Stimulated activated naive CD4-positive, alpha-beta T cell (primary cell): ENCODE results near the gene HAUS5.
"Not testable (repeated sequence)": the region's sequence is repeated elsewhere in the genome, so short reads cannot be mapped to it uniquely, and the experiment has no call there.

Experiments used
- DNase-seq, 6 experiments: peaks; one replicate each; lab custom pipeline; 2025; lab: John Stamatoyannopoulos, UW

Gene HAUS5

GRCh38 chr19:35612559-35613321, at the start of gene HAUS5:
TSS of gene HAUS5 (plus strand) at chr19:35612735. CDS start at chr19:35612795, 60 bp downstream.
- peak; percentile 88 to 95 (median 94) for DNase-seq

- no peak for DNase-seq
Measured at GRCh38 chr19:35562776-35563175, 49.8 kb upstream of the HAUS5 start.

GRCh38 chr19:35563207-35563829, 49.2 kb upstream of the HAUS5 start, which contains the start of gene ATP4A:
TSS of gene ATP4A (minus strand) at chr19:35563658. CDS start at chr19:35563629, 29 bp downstream.
- no peak for DNase-seq

GRCh38 chr19:35565016-35565856, 47.3 kb upstream of the HAUS5 start:
- DNase-seq = no peak

- no peak for DNase-seq
Measured at GRCh38 chr19:35566738-35567137, 45.8 kb upstream of the HAUS5 start.

- DNase-seq = no peak
Measured at GRCh38 chr19:35569281-35569781, 43.2 kb upstream of the HAUS5 start.

GRCh38 chr19:35571406-35571965, 41.0 kb upstream of the HAUS5 start:
- no peak for DNase-seq

GRCh38 chr19:35577918-35578317, 34.6 kb upstream of the HAUS5 start:
- DNase-seq = no peak

- DNase-seq = no peak
Measured at GRCh38 chr19:35578707-35579106, 33.8 kb upstream of the HAUS5 start.

- no peak for DNase-seq
Measured at GRCh38 chr19:35582760-35583159, 29.8 kb upstream of the HAUS5 start.

GRCh38 chr19:35585848-35586247, 26.7 kb upstream of the HAUS5 start, which contains the start of gene PMIS2:
TSS of gene PMIS2 (plus strand) at chr19:35586173. CDS start at chr19:35586260, 87 bp downstream.
- peak in 1 of 6 experiments; percentile 9 for DNase-seq

- no peak for DNase-seq
Measured at GRCh38 chr19:35587321-35587720, 25.2 kb upstream of the HAUS5 start.

- no peak for DNase-seq
Measured at GRCh38 chr19:35590875-35591274, 21.7 kb upstream of the HAUS5 start.

- peak in 3 of 6 experiments; percentile 2 to 25 (median 10) for DNase-seq
Measured at GRCh38 chr19:35592226-35592625, 20.3 kb upstream of the HAUS5 start.

GRCh38 chr19:35595026-35595425, 17.5 kb upstream of the HAUS5 start:
- not testable (repeated sequence) for DNase-seq

- no peak for DNase-seq
Measured at GRCh38 chr19:35595928-35596327, 16.6 kb upstream of the HAUS5 start.

GRCh38 chr19:35596366-35596999, 16.1 kb upstream of the HAUS5 start:
- DNase-seq = peak in 1 of 6 experiments; percentile 2

GRCh38 chr19:35601971-35602370, 10.6 kb upstream of the HAUS5 start:
- no peak for DNase-seq

- DNase-seq = not testable (repeated sequence)
Measured at GRCh38 chr19:35604436-35604835, 8.1 kb upstream of the HAUS5 start.

GRCh38 chr19:35607170-35607569, 5.4 kb upstream of the HAUS5 start:
- DNase-seq = not testable (repeated sequence)

- DNase-seq = no peak
Measured at GRCh38 chr19:35607661-35608060, 4.9 kb upstream of the HAUS5 start.
